GM21723 (cell line): Measurements from ENCODE around the gene INPP5D.

ENCODE experiments used
- ATAC-seq: cut with Tn5 transposase; IDR thresholded peaks from one replicate; pipeline ENCODE4 v1.9.1; 2021; ENCODE audit warnings: mild to moderate bottlenecking, moderate library complexity; ENCODE audit not compliant: unreplicated experiment

Gene INPP5D

GRCh38 chr2:233252227-233252626, 192.1 kb downstream of the INPP5D start:
- ATAC-seq: no peak

DNA sequence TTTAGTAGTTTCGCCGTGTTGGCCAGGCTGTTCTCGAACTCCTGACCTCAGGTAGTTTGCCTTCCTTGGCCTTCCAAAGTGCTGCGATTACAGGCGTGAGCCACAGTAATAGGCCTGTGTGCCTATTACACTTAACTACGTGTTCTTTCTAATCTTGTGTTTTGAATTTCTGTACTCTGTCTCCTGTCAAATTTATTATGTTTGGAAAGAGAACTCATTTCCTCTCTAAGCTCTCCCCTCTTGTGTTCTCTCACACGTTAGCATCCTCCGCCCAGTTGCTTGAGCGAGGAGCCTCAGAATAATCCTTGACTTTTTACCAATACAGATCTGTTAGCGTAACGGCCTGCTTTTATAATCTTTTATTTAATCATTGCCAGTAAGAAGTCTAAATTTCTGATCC, 195.0 kb downstream of the INPP5D start:
- no peak for ATAC-seq

GRCh38 chr2:233256048-233256447, 195.9 kb downstream of the INPP5D start:
- no peak for ATAC-seq
